Activated T-helper 1 cell treated with Interleukin-2 at 50 U/mL for 16 hours (primary cell): Measurements from ENCODE around the gene RPLP2.

ENCODE experiments used
- DNase-seq: peaks from one replicate; pipeline ENCODE4 v3.0.0-alpha.2; 2020; ENCODE audit warnings: low read depth

RPLP2 gene

GRCh38 chr11:824292-824880 lies 14.6 kb downstream of the RPLP2 start:
- DNase-seq, result no peak

- no peak for DNase-seq
Measured at GRCh38 chr11:824942-825341, 15.2 kb downstream of the RPLP2 start.

GRCh38 chr11:825366-826226 lies 15.8 kb downstream of the RPLP2 start:
- no peak for DNase-seq

GRCh38 chr11:826227-826621 lies 16.5 kb downstream of the RPLP2 start:
- no peak for DNase-seq

- no peak for DNase-seq
Measured at GRCh38 chr11:826836-827145, 17.0 kb downstream of the RPLP2 start.

GRCh38 chr11:827146-827896 lies 17.6 kb downstream of the RPLP2 start:
- DNase-seq, result no peak

- DNase-seq, result no peak
Measured at GRCh38 chr11:827897-828192, 18.1 kb downstream of the RPLP2 start, which contains the start of gene CRACR2B. Gene CRACR2B (plus strand): TSS chr11:827919. CDS start chr11:828608, 689 bp downstream.

GRCh38 chr11:828506-829175 lies 18.9 kb downstream of the RPLP2 start:
- DNase-seq, result no peak

- no peak for DNase-seq
Measured at GRCh38 chr11:829176-829846, 19.5 kb downstream of the RPLP2 start.

- DNase-seq, result no peak
Measured at GRCh38 chr11:829847-830294, 20.1 kb downstream of the RPLP2 start.

- DNase-seq, result no peak
Measured at GRCh38 chr11:830295-831117, 20.7 kb downstream of the RPLP2 start.

GRCh38 chr11:831118-831864 lies 21.5 kb downstream of the RPLP2 start:
- DNase-seq, result no peak

- no peak for DNase-seq
Measured at GRCh38 chr11:831961-832528, 22.3 kb downstream of the RPLP2 start.

- no peak for DNase-seq
Measured at GRCh38 chr11:832529-833113, 22.9 kb downstream of the RPLP2 start, which contains the start of gene CD151. Gene CD151 (plus strand): TSS chr11:832952. CDS start chr11:836070, 3,118 bp downstream.

- no peak for DNase-seq
Measured at GRCh38 chr11:833114-833791, 23.5 kb downstream of the RPLP2 start.

- DNase-seq, result no peak
Measured at GRCh38 chr11:833849-834311, 24.1 kb downstream of the RPLP2 start.

GRCh38 chr11:834371-835316 lies 24.9 kb downstream of the RPLP2 start:
- no peak for DNase-seq

- no peak for DNase-seq
Measured at GRCh38 chr11:836274-836673, 26.5 kb downstream of the RPLP2 start.
